ENCODE results near the gene CARNS1.

DNA sequence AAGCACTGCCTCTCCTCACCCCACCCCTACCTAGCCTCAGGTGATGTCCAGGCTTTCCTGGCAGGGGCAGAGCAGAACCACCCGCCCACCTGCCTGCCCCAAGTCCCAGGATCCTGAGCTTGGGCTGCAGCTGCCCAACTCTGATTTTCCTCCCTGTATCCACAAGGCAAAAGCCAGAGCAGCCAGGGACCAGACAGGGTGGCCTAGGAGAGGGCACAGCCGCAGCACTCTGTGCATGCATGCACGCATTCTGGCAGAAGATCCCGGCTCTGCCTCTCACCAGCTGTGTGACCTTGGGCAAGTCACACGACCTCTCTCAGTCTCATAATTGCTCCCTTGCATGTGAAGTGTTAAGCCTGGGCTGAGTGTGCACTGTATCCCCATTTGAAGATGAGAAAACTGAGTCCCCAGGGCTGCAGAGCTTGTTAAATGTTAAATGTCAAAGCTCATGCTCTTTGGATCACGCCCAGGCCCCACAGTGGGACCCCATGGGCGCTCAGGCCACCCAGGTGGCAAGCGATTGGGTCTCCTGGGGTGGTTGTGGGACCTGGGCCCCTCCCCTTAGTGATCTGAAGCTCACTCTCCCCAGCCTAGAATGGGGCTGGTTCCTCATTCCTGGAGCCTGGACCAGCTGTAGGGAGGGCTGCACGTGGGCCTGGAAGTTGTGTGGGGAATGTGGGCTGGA is 2.8 kb upstream of the CARNS1 start:
- TF ChIP-seq, protein P1, sequence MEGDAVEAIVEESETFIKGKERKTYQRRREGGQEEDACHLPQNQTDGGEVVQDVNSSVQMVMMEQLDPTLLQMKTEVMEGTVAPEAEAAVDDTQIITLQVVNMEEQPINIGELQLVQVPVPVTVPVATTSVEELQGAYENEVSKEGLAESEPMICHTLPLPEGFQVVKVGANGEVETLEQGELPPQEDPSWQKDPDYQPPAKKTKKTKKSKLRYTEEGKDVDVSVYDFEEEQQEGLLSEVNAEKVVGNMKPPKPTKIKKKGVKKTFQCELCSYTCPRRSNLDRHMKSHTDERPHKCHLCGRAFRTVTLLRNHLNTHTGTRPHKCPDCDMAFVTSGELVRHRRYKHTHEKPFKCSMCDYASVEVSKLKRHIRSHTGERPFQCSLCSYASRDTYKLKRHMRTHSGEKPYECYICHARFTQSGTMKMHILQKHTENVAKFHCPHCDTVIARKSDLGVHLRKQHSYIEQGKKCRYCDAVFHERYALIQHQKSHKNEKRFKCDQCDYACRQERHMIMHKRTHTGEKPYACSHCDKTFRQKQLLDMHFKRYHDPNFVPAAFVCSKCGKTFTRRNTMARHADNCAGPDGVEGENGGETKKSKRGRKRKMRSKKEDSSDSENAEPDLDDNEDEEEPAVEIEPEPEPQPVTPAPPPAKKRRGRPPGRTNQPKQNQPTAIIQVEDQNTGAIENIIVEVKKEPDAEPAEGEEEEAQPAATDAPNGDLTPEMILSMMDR (IDR thresholded peaks at IDR 0.05; ENCODE audit: insufficient read depth, low read length, poor library complexity, severe bottlenecking), result no peak
- TF ChIP-seq EZH2phosphoT487 (conservative IDR thresholded peaks at IDR 0.05; ENCODE audit: low read length), result no peak

All from SU-DHL-6 (cell line).